ENCODE measurements around the gene ACP2.

Gene ACP2, protein sequence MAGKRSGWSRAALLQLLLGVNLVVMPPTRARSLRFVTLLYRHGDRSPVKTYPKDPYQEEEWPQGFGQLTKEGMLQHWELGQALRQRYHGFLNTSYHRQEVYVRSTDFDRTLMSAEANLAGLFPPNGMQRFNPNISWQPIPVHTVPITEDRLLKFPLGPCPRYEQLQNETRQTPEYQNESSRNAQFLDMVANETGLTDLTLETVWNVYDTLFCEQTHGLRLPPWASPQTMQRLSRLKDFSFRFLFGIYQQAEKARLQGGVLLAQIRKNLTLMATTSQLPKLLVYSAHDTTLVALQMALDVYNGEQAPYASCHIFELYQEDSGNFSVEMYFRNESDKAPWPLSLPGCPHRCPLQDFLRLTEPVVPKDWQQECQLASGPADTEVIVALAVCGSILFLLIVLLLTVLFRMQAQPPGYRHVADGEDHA

GRCh38 chr11:47248664-47249377 lies at the start of gene ACP2:
ACP2 (minus strand) TSS chr11:47248814; CDS start chr11:47248789, 25 bp downstream.
- TF ChIP-seq, protein P1, sequence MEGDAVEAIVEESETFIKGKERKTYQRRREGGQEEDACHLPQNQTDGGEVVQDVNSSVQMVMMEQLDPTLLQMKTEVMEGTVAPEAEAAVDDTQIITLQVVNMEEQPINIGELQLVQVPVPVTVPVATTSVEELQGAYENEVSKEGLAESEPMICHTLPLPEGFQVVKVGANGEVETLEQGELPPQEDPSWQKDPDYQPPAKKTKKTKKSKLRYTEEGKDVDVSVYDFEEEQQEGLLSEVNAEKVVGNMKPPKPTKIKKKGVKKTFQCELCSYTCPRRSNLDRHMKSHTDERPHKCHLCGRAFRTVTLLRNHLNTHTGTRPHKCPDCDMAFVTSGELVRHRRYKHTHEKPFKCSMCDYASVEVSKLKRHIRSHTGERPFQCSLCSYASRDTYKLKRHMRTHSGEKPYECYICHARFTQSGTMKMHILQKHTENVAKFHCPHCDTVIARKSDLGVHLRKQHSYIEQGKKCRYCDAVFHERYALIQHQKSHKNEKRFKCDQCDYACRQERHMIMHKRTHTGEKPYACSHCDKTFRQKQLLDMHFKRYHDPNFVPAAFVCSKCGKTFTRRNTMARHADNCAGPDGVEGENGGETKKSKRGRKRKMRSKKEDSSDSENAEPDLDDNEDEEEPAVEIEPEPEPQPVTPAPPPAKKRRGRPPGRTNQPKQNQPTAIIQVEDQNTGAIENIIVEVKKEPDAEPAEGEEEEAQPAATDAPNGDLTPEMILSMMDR (conservative IDR thresholded peaks at IDR 0.05; ENCODE audit: low read length): peak; percentile 53
- no peak for TF ChIP-seq EZH2phosphoT487 (IDR thresholded peaks at IDR 0.05; ENCODE audit: borderline replicate concordance)
- no peaks in the 10 kb centered on the region for H3K27me3 ChIP-seq (ENCODE audit: insufficient read depth, low read length, poor library complexity, severe bottlenecking)
- H4K20me1 ChIP-seq (ENCODE audit: insufficient read depth, low read length, poor library complexity, severe bottlenecking): no peaks in the 10 kb centered on the region
- H2AFZ ChIP-seq (ENCODE audit: low read length): peak within 1 kb of the TSS; percentile 93
- peaks cover 7% of the 10 kb centered on the region; the same call in 1 of the 2 replicates for H3K36me3 ChIP-seq (ENCODE audit: insufficient read depth, low read length)
- H3K4me1 ChIP-seq (ENCODE audit: insufficient read depth, low read length, poor library complexity, severe bottlenecking): peaks cover 20% of the 10 kb centered on the region
- no peaks in the 10 kb centered on the region for H3K9me2 ChIP-seq (replicated peaks; ENCODE audit: low read depth, low read length)
- H3K79me2 ChIP-seq (ENCODE audit: insufficient read depth, low read length): peaks cover 34% of the 10 kb centered on the region
- H3K4me2 ChIP-seq (ENCODE audit: low read depth, low read length, poor library complexity, severe bottlenecking): peak within 1 kb of the TSS; percentile 94
- no peaks in the 10 kb centered on the region for H3F3A ChIP-seq (ENCODE audit: low read depth)
- no peaks in the 10 kb centered on the region for H3K9me3 ChIP-seq (ENCODE audit: insufficient read depth, low read depth, low read length)
- H3K4me3 ChIP-seq (ENCODE audit: low read length, poor library complexity, severe bottlenecking): peak within 1 kb of the TSS; percentile 94
- H3K9ac ChIP-seq (ENCODE audit: low read depth, low read length, poor library complexity, severe bottlenecking): peak within 1 kb of the TSS; percentile 94

DNA sequence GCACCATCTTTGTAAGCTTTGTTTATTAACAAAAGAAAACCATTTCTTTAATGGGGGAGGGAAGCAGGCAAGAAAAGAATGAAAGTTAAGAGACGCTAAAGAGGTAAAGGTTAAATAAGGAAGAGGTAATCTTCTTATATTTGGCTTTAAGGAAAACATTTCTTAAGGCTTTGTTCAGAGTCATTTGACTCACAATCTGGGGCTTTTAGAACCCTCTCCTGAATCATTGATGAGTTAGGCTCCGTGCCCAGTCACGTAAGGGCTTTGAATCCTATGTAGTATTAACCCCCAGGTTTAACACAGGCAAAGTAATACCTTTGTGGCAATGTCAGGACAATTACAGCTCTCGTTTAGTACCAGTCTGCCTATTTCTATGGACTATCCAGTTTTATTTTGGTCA lies 47.4 kb upstream of the ACP2 start:
- Histone ChIP-seq H3K36me3 (ENCODE audit: insufficient read depth, low read length) (peaks cover 82% of the 10 kb centered on the region; the same call in 1 of the 2 replicates), H3K9me2 (replicated peaks; ENCODE audit: low read depth, low read length) (no peaks in the 10 kb centered on the region), H3K9ac (ENCODE audit: low read depth, low read length, poor library complexity, severe bottlenecking) (no peak overlapping the region), H2AFZ (ENCODE audit: low read length) (no peak overlapping the region), H3F3A (ENCODE audit: low read depth) (no peaks in the 10 kb centered on the region), H3K4me3 (ENCODE audit: low read length, poor library complexity, severe bottlenecking) (no peak overlapping the region), H4K20me1 (ENCODE audit: insufficient read depth, low read length, poor library complexity, severe bottlenecking) (peaks cover 3% of the 10 kb centered on the region), H3K9me3 (ENCODE audit: insufficient read depth, low read depth, low read length) (no peaks in the 10 kb centered on the region), H3K4me2 (ENCODE audit: low read depth, low read length, poor library complexity, severe bottlenecking) (no peak overlapping the region), H3K27me3 (ENCODE audit: insufficient read depth, low read length, poor library complexity, severe bottlenecking) (no peaks in the 10 kb centered on the region), H3K4me1 (ENCODE audit: insufficient read depth, low read length, poor library complexity, severe bottlenecking) (no peaks in the 10 kb centered on the region), H3K79me2 (ENCODE audit: insufficient read depth, low read length) (peaks cover 6% of the 10 kb centered on the region; the same call in 1 of the 2 replicates)
- no peak for TF ChIP-seq EZH2phosphoT487 (IDR thresholded peaks at IDR 0.05; ENCODE audit: borderline replicate concordance)
- TF ChIP-seq, protein P1 (conservative IDR thresholded peaks at IDR 0.05; ENCODE audit: low read length): no peak

DNA sequence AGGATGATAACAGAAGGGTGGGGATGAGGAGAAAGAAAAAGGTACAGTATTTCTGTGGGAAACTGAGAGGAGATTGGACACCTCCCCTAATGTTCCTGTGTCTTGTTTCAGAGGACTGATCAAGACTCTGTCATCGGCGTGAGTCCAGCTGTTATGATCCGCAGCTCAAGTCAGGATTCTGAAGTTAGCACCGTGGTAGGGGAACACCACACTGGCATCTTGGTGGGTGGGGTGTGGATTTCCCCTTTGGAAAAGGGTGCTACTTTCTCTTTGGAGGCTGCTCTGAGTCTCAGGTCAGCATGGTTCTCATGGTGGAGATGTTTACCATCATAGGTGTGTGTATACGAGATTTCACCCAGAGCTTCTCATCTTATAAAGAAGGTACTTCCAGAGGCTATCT lies 46.8 kb upstream of the ACP2 start:
- Histone ChIP-seq H2AFZ (ENCODE audit: low read length) (no peak overlapping the region), H4K20me1 (ENCODE audit: insufficient read depth, low read length, poor library complexity, severe bottlenecking) (peaks cover 3% of the 10 kb centered on the region)

More for the DNA sequence above, 46.8 kb upstream of the ACP2 start:
- H3K9me2 ChIP-seq (replicated peaks; ENCODE audit: low read depth, low read length): no peaks in the 10 kb centered on the region
- H3K4me2 ChIP-seq (ENCODE audit: low read depth, low read length, poor library complexity, severe bottlenecking): no peak overlapping the region
- no peak overlapping the region for H3K4me3 ChIP-seq (ENCODE audit: low read length, poor library complexity, severe bottlenecking)
- H3K9me3 ChIP-seq (ENCODE audit: insufficient read depth, low read depth, low read length): no peaks in the 10 kb centered on the region
- no peaks in the 10 kb centered on the region for H3K27me3 ChIP-seq (ENCODE audit: insufficient read depth, low read length, poor library complexity, severe bottlenecking)
- no peak for TF ChIP-seq EZH2phosphoT487 (IDR thresholded peaks at IDR 0.05; ENCODE audit: borderline replicate concordance)
- TF ChIP-seq, protein P1 (conservative IDR thresholded peaks at IDR 0.05; ENCODE audit: low read length): no peak
- no peaks in the 10 kb centered on the region for H3F3A ChIP-seq (ENCODE audit: low read depth)
- H3K79me2 ChIP-seq (ENCODE audit: insufficient read depth, low read length): peaks cover 6% of the 10 kb centered on the region; the same call in 1 of the 2 replicates
- H3K4me1 ChIP-seq (ENCODE audit: insufficient read depth, low read length, poor library complexity, severe bottlenecking): no peaks in the 10 kb centered on the region
- H3K9ac ChIP-seq (ENCODE audit: low read depth, low read length, poor library complexity, severe bottlenecking): no peak overlapping the region
- H3K36me3 ChIP-seq (ENCODE audit: insufficient read depth, low read length): peaks cover 85% of the 10 kb centered on the region; the same call in 1 of the 2 replicates

Measured in Loucy (cell line).